ENCODE measurements around the gene TOMM20. TPM values are rescaled to one million over a fixed set of nuclear protein-coding genes. Genes with fewer than 3 reads are reported as not detected.
"Not testable (repeated sequence)": the region's sequence is repeated elsewhere in the genome, so short reads cannot be mapped to it uniquely, and the experiment has no call there.

Gene TOMM20
- total RNA-seq, 1 experiment from 2014 or later, result 309 TPM

DNA sequence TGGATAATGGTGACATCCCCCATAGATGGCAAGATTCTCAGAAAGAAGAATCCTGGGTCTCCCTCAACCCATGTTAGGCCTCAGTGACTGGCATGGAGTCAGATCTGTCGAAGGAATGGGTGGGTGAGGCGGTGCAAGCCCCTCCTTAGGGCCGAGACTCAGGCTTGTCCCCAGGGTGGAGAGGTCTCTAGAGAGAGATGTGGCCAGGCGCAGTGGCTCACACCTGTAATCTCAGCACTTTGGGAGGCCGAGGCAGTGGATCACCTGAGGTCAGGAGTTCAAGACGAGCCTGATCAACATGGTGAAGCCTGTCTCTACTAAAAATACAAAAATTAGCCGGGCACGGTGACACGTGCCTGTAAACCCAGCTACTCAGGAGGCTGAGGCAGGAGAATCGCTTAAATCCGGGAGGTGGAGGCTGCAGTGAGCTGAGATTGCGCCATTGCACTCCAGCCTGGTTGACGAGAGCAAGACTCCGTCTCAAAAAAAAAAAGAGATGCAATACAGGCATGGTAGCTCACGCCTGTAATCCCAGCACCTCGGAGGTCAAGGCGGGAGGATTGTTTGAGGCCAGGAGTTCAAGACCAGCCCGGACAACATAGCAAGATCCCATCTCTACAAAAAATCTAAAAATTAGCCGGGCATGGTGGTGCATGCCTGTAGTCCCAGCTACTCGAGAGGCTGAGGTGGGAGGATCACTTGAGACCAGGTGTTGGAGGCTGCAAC, 37.2 kb downstream of the TOMM20 start:
- DNase-seq (ENCODE audit: unreplicated experiment); H3K27me3 Mint-ChIP-seq (ENCODE audit: insufficient read depth, unreplicated experiment); H3K27ac Mint-ChIP-seq (ENCODE audit: low read depth, unreplicated experiment); H3K4me1 Mint-ChIP-seq (ENCODE audit: insufficient read depth, unreplicated experiment); H3K4me3 Mint-ChIP-seq (ENCODE audit: unreplicated experiment); intact Hi-C loops (cut with micrococcal nuclease); H3K9me3 Mint-ChIP-seq (ENCODE audit: unreplicated experiment); H3K36me3 Mint-ChIP-seq (ENCODE audit: insufficient read depth, unreplicated experiment); BruUV-seq (replicated peaks): not testable (repeated sequence)
- POLR2A ChIA-PET, result interaction anchor here (0.6 to 1.6 kb wide), 4 partner anchors 27 to 586 kb away, joined by 3 read pairs; no protein-coding TSS in a partner anchor
- CTCF ChIA-PET, result interaction anchor here (0.6 to 13.2 kb wide), 12 partner anchors 10 to 765 kb away, joined by 3 to 317 read pairs (median 7); no protein-coding TSS in a partner anchor

GRCh38 chr1:235090406-235091069, 38.1 kb downstream of the TOMM20 start:
- no peak overlapping the region for H3K27ac Mint-ChIP-seq (ENCODE audit: low read depth, unreplicated experiment)
- CTCF ChIA-PET, result interaction anchor here (0.5 to 13.2 kb wide), 11 partner anchors 11 to 694 kb away, joined by 3 to 317 read pairs (median 7); no protein-coding TSS in a partner anchor
- BruUV-seq (replicated peaks), result no TSS peak
- intact Hi-C loops (cut with micrococcal nuclease), result no loop called here
- H3K27me3 Mint-ChIP-seq (ENCODE audit: insufficient read depth, unreplicated experiment), result no peaks in the 10 kb centered on the region
- H3K36me3 Mint-ChIP-seq (ENCODE audit: insufficient read depth, unreplicated experiment), result no peaks in the 10 kb centered on the region
- POLR2A ChIA-PET, result interaction anchor here (0.6 to 1.7 kb wide), 6 partner anchors 16 to 595 kb away, joined by 3 to 4 read pairs (median 3); no protein-coding TSS in a partner anchor
- no peak for DNase-seq (ENCODE audit: unreplicated experiment)
- TF ChIP-seq CTCF (IDR thresholded peaks at IDR 0.05; ENCODE audit: unreplicated experiment), result no peak
- peaks cover 6% of the 10 kb centered on the region for H3K4me1 Mint-ChIP-seq (ENCODE audit: insufficient read depth, unreplicated experiment)
- no peaks in the 10 kb centered on the region for H3K9me3 Mint-ChIP-seq (ENCODE audit: unreplicated experiment)
- no peak overlapping the region for H3K4me3 Mint-ChIP-seq (ENCODE audit: unreplicated experiment)

DNA sequence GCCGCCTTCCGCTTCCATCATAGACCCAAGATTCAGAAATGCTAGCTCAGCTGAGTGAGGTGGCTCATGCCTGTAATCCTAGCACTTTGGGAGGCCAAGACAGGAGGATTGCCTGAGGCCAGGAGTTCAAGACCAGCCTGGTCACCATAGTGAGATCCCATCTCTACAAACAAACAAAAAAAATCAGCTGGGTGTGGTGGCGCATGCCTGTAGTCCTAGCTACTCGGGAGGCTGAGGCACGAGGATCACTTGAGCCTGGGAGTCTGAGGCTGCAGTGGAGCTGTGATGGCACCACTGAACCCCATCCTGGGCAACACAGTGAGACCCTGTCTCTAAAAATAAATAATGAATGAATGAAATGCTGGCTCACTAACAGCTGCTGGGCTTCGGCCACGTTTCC, 39.7 kb downstream of the TOMM20 start:
- Mint-ChIP-seq H3K27me3 (ENCODE audit: insufficient read depth, unreplicated experiment) (no peaks in the 10 kb centered on the region), H3K36me3 (ENCODE audit: insufficient read depth, unreplicated experiment) (no peaks in the 10 kb centered on the region), H3K4me1 (ENCODE audit: insufficient read depth, unreplicated experiment) (peaks cover 6% of the 10 kb centered on the region), H3K27ac (ENCODE audit: low read depth, unreplicated experiment) (no peak overlapping the region), H3K4me3 (ENCODE audit: unreplicated experiment) (no peak overlapping the region), H3K9me3 (ENCODE audit: unreplicated experiment) (no peaks in the 10 kb centered on the region)
- BruUV-seq (replicated peaks), result no TSS peak
- no peak for TF ChIP-seq CTCF (IDR thresholded peaks at IDR 0.05; ENCODE audit: unreplicated experiment)
- no peak for DNase-seq (ENCODE audit: unreplicated experiment)
- intact Hi-C loops (cut with micrococcal nuclease), result no loop called here
- ChIA-PET CTCF (interaction anchor here (0.7 to 13.2 kb wide), 10 partner anchors 7 to 602 kb away, joined by 3 to 317 read pairs (median 5); no protein-coding TSS in a partner anchor), POLR2A (interaction anchor here (0.6 to 1.7 kb wide), 5 partner anchors 16 to 593 kb away, joined by 3 to 4 read pairs (median 4); no protein-coding TSS in a partner anchor)

DNA sequence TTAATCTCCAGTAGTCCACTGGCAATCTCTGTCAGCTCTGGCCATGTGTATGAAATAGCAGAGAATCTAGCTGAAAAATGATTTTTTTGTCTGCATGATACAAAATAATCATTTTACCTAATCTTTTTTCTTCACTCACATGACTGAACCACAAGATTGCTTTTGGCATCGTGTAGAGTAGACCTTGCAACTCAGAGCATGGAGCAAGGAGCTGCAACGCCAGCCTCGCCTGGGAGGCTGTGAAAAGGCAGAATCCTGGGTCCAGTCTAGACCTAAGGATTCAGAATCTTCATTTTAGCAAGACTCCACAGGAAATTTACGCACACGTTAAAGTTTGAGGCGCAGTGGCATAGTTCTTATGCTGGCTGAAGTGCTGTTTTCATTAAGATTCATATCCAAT, 40.2 kb downstream of the TOMM20 start:
- Mint-ChIP-seq H3K27me3 (ENCODE audit: insufficient read depth, unreplicated experiment) (no peaks in the 10 kb centered on the region), H3K4me3 (ENCODE audit: unreplicated experiment) (no peak overlapping the region), H3K9me3 (ENCODE audit: unreplicated experiment) (no peaks in the 10 kb centered on the region), H3K36me3 (ENCODE audit: insufficient read depth, unreplicated experiment) (no peaks in the 10 kb centered on the region), H3K27ac (ENCODE audit: low read depth, unreplicated experiment) (no peak overlapping the region), H3K4me1 (ENCODE audit: insufficient read depth, unreplicated experiment) (peaks cover 6% of the 10 kb centered on the region)
- no peak for TF ChIP-seq CTCF (IDR thresholded peaks at IDR 0.05; ENCODE audit: unreplicated experiment)
- no TSS peak for BruUV-seq (replicated peaks)
- POLR2A ChIA-PET, result interaction anchor here (1.0 to 1.4 kb wide), 2 partner anchors 16 to 593 kb away, joined by 3 to 4 read pairs; no protein-coding TSS in a partner anchor
- intact Hi-C loops (cut with micrococcal nuclease), result no loop called here
- CTCF ChIA-PET, result interaction anchor here (0.7 to 13.2 kb wide), 10 partner anchors 8 to 602 kb away, joined by 3 to 317 read pairs (median 4); no protein-coding TSS in a partner anchor
- DNase-seq (ENCODE audit: unreplicated experiment), result no peak
